ENCODE results near the gene PCSK1. TPM values are rescaled to one million over a fixed set of nuclear protein-coding genes. Genes with fewer than 3 reads are reported as not detected.
A peak's percentile ranks its signal among the peaks of the same experiment; 100 is the strongest.

Gene PCSK1
- total RNA-seq, 1 experiment from 2014 or later = not detected

- POLR2A ChIA-PET = no interaction called here
- Histone ChIP-seq H3K36me3 (ENCODE audit: control insufficient read depth, insufficient read depth, low read length) (no peaks in the 10 kb centered on the region), H3K4me1 (ENCODE audit: control insufficient read depth, insufficient read depth, low read length) (no peaks in the 10 kb centered on the region), H3K9me3 (ENCODE audit: control insufficient read depth, insufficient read depth, low read depth, low read length) (no peaks in the 10 kb centered on the region), H3K27ac (ENCODE audit: low read length) (no peak overlapping the region), H3K4me3 (ENCODE audit: low read depth in 2 of 2, low read length in 2 of 2) (peak overlapping the region in 1 of 2 experiments; percentile 16; a peak in 1 of 4 replicates), H3K27me3 (ENCODE audit: control insufficient read depth, insufficient read depth, low read length) (peaks cover 5% of the 10 kb centered on the region; the same call in 1 of the 2 replicates)
- BruUV-seq (replicated peaks) = no TSS peak
- TF ChIP-seq, protein P1, sequence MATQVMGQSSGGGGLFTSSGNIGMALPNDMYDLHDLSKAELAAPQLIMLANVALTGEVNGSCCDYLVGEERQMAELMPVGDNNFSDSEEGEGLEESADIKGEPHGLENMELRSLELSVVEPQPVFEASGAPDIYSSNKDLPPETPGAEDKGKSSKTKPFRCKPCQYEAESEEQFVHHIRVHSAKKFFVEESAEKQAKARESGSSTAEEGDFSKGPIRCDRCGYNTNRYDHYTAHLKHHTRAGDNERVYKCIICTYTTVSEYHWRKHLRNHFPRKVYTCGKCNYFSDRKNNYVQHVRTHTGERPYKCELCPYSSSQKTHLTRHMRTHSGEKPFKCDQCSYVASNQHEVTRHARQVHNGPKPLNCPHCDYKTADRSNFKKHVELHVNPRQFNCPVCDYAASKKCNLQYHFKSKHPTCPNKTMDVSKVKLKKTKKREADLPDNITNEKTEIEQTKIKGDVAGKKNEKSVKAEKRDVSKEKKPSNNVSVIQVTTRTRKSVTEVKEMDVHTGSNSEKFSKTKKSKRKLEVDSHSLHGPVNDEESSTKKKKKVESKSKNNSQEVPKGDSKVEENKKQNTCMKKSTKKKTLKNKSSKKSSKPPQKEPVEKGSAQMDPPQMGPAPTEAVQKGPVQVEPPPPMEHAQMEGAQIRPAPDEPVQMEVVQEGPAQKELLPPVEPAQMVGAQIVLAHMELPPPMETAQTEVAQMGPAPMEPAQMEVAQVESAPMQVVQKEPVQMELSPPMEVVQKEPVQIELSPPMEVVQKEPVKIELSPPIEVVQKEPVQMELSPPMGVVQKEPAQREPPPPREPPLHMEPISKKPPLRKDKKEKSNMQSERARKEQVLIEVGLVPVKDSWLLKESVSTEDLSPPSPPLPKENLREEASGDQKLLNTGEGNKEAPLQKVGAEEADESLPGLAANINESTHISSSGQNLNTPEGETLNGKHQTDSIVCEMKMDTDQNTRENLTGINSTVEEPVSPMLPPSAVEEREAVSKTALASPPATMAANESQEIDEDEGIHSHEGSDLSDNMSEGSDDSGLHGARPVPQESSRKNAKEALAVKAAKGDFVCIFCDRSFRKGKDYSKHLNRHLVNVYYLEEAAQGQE (IDR thresholded peaks at IDR 0.05; ENCODE audit: insufficient read depth in 1 of 2, low read depth in 2 of 2, low read length in 1 of 2) = no peak
- TF ChIP-seq TCF7L2 (IDR thresholded peaks at IDR 0.05; ENCODE audit: low read depth, low read length) = no peak
- no peak for TF ChIP-seq SIN3A (IDR thresholded peaks at IDR 0.05; ENCODE audit: borderline replicate concordance, insufficient read depth, low read depth, low read length)
- no peak for TF ChIP-seq POLR2AphosphoS5 (IDR thresholded peaks at IDR 0.05; ENCODE audit: low read depth, low read length)
- TF ChIP-seq CTCF (IDR thresholded peaks at IDR 0.05) = no peak
- in situ Hi-C loops (cut with HindIII; ENCODE audit: low pct_unique_long_range_greater_than_20kb, low sequenced_read_pairs) = no loop called here
- no peak for DNase-seq (ENCODE audit: low read depth, low spot score)
- no peak for ATAC-seq
- CTCF ChIA-PET = no interaction called here
- intact Hi-C loops (cut with micrococcal nuclease; ENCODE audit: unreplicated experiment) = no loop called here
These were observed 22.7 kb upstream of the PCSK1 start for GRCh38 chr5:96455789-96456188.

GRCh38 chr5:96453394-96453793, 20.3 kb upstream of the PCSK1 start:
- no TSS peak for BruUV-seq (replicated peaks)

More at GRCh38 chr5:96453394-96453793, 20.3 kb upstream of the PCSK1 start:
- intact Hi-C loops (cut with micrococcal nuclease; ENCODE audit: unreplicated experiment) = no loop called here
- Histone ChIP-seq H3K9me3 (ENCODE audit: control insufficient read depth, insufficient read depth, low read depth, low read length) (no peaks in the 10 kb centered on the region), H3K4me1 (ENCODE audit: control insufficient read depth, insufficient read depth, low read length) (no peaks in the 10 kb centered on the region), H3K4me3 (ENCODE audit: low read depth in 2 of 2, low read length in 2 of 2) (no peak overlapping the region), H3K27me3 (ENCODE audit: control insufficient read depth, insufficient read depth, low read length) (peaks cover 8% of the 10 kb centered on the region), H3K27ac (ENCODE audit: low read length) (no peak overlapping the region), H3K36me3 (ENCODE audit: control insufficient read depth, insufficient read depth, low read length) (no peaks in the 10 kb centered on the region)
- ChIA-PET POLR2A (no interaction called here), CTCF (no interaction called here)
- ATAC-seq = no peak
- in situ Hi-C loops (cut with HindIII; ENCODE audit: low pct_unique_long_range_greater_than_20kb, low sequenced_read_pairs) = no loop called here
- TF ChIP-seq CTCF (IDR thresholded peaks at IDR 0.05) (no peak), TCF7L2 (IDR thresholded peaks at IDR 0.05; ENCODE audit: low read depth, low read length) (no peak), SIN3A (IDR thresholded peaks at IDR 0.05; ENCODE audit: borderline replicate concordance, insufficient read depth, low read depth, low read length) (no peak), POLR2AphosphoS5 (IDR thresholded peaks at IDR 0.05; ENCODE audit: low read depth, low read length) (no peak)
- TF ChIP-seq, protein P1 (IDR thresholded peaks at IDR 0.05; ENCODE audit: insufficient read depth in 1 of 2, low read depth in 2 of 2, low read length in 1 of 2) = no peak
- no peak for DNase-seq (ENCODE audit: low read depth, low spot score)

Measured in Panc1 (cell line).